GM19438 (cell line): ENCODE measurements around the gene RAB3A.
A peak's percentile ranks its signal among the peaks of the same experiment; 100 is the strongest.

ENCODE experiments used
- ATAC-seq: cut with Tn5 transposase; IDR thresholded peaks from one replicate; pipeline ENCODE4 v1.9.1; 2021; ENCODE audit warnings: low read depth; ENCODE audit not compliant: unreplicated experiment

Gene RAB3A

DNA sequence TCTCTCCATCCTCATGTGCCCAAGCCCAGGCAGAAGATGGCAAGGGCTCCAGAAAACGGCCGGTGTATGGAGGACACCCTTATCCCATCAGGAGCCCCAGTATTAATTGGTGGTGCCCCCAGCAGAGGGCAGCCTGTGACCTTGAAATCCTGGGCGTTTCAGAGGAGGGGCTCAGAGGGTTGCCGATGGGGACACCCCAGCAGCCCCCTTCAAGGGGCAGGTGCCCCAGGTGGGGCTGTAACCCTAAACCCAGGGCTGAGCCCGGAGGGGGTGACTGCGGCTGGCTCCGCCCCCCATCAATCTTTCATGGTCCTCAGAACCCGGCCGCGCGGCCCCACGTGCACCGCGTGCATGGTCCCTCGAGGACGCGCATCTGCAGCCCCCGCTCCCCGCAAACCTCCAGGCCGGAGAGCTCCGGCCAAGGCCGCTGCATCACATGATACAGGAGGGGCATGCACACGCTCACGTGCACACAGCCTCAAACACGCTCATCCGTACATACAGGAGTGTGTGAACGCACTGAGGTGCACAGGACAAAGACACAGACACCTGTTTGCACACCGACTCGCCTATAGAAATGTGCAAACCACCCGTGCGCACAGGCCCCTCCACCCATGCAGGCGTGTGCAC, 949 bp downstream of the RAB3A start:
- ATAC-seq = no peak

DNA sequence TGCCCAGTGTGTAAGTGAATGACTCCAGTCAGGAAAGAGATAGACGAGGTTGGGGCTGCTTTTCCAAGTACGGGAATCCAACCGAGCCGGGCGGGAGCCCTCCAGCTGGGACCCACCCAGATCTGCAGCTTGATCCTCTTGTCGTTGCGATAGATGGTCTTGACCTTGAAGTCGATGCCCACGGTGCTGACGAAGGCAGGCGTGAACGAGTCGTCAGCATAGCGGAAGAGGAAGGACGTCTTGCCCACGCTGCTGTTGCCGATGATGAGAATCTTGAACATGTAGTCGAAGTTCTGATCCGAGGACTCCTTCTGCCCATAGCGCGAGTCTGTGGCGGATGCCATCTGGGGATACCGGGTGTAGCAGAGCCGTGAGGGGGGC, 1.5 kb downstream of the RAB3A start:
- no peak for ATAC-seq

DNA sequence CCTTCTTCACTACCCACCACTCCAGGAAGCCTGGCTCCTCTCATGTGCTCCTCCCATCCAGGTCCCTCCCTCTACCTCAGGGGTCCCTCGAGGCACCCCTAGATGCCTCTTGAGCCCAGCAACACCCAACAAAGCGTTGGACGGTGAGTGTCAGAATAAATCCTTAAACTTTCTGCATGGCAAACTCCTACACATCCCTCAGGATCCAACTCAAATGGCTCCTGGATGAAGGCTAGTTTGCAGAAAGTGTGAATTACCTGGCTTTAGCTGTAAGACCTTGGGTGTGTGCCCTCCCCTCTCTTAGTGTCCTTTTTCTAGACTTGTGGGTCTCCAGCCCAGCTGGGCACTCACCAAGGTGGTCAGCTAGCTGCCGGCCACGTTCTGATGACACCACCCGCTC, 5.5 kb downstream of the RAB3A start:
- no peak for ATAC-seq

DNA sequence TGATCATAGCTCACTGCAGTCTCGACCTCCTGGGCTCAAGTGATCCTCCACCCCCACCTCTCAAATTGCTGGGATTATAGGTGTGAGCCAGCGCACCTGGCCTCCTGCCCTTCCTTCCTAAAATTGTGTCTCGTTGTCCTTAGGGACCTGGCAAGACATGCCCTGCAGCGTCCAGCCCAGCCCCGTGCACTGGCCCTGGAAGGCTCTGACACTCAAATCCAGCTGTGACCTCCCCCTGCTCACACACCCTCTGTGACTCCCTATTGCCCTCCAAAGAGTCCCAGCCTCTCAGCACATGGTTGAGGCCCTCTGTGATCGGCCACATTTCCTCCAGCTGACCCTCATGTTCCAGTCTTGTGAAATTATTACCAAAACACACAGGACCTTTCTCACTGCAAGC, 5.9 kb downstream of the RAB3A start:
- no peak for ATAC-seq

DNA sequence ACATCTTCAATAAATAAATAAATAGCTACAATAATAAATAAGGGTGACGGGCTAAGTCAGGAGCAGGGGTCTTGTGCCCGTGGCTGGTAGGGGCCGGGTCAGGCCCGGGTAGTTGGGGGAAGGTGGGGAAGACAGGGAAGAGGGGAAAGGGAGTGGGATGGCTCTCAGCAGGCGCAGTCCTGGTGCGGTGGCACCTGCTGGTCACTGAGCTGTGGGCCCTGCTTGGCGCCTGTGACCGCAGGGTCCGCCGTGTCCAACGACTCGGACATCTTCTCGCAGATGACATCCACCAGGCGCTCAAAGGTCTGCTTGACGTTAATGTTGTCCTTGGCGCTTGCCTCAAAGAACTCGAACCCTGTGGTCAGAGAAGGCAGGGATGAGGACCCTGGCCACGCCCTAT, 6.5 kb downstream of the RAB3A start:
- ATAC-seq = no peak

DNA sequence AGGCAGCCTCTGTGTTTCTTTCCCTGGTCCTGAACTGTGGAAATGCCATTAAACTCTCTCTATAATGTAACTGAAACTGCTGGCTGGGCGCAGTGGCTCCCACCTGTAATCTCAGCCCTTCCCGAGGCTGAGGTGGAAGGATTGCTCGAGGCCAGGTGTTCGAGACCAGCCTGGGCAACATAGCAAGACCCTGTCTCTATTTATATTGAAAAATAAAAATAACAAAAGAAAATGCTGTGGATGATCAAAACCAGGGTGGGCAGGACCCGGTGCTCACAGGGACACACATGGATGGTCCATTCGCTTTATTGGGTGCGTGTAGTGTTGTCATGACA, 7.4 kb downstream of the RAB3A start:
- ATAC-seq = no peak

DNA sequence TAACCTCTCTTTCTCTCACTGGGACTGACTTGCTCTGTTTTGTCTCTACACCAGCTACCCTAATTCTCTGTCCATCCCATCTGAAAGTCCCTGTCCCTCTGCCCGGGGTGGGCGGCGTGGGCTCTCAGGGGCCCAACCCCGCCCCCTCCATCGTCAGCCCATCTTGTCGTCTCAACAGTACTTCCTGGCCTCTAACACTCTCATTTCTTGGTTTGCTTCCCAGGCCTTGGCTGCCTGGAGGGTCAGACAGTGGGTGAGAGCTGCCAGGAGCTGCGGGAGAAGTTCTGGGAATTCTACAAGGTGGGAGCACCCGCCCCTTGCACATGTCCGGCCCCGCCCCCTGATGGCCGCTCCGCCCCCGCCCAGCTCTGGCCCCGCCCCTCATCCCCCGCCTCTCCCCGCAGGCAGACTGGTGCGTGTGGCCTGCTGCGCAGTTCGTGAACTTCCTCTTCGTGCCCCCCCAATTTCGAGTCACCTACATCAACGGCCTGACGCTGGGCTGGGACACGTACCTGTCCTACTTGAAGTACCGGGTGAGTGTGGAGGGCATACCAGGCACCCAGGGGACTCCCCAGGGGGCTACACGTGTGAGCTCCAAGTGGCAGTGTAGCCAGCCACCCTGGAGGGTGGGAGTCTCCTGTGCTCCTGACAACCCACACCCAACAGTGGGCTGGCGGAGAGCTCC, 9.1 kb downstream of the RAB3A start:
- ATAC-seq = no peak

DNA sequence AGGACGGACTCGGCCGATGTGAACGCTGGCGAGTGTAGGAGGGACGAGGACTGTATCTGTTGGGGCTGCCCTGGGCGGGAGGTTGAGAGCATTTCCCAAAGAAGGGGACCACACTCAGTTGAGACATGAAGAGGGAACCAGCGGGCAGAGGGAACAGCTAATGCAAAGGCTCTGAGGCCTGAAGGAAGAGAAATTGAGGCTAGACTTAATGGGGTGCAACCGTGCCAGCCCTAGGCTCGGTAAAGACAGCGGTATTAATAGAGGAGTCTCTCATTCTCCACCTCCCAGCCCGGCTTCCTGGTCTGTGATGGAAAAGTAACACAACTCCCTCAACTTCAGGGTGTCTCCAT, 9.7 kb downstream of the RAB3A start:
- ATAC-seq = no peak

DNA sequence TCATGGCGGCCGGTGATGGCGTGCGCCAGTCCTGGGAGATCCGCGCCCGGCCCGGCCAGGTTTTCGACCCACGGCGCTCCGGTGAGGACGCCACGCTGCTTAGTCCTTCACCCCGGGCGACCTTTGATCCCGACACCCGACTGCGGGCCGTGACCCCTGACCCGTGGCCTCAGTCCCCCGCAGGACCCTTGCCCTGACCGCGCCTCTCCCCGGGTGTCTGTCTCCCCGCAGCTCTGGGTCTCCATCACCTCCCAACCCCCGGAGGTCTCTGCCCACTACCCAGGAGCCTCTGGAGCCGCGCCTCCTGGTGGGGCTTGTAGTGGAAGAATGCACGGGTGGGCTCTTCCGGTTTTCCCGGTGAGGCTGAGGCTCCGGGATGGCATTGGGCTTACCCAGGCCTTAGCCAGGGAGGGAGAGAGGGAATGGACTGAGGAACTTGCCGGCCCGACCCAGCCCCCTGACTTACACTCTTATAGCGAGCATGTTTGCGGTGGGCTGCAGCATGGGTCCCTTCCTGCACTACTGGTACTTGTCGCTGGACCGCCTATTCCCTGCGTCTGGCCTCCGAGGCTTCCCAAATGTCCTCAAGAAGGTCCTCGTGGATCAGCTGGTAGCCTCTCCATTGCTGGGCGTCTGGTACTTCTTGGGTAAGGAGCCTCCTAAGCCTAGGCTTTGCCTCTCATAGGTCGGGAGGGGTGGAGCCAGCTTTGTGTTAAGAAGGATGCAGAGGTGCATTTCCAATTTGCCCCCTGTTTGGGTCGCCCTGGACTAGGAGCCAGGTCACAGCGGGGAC, 10.3 kb downstream of the RAB3A start:
- no peak for ATAC-seq

DNA sequence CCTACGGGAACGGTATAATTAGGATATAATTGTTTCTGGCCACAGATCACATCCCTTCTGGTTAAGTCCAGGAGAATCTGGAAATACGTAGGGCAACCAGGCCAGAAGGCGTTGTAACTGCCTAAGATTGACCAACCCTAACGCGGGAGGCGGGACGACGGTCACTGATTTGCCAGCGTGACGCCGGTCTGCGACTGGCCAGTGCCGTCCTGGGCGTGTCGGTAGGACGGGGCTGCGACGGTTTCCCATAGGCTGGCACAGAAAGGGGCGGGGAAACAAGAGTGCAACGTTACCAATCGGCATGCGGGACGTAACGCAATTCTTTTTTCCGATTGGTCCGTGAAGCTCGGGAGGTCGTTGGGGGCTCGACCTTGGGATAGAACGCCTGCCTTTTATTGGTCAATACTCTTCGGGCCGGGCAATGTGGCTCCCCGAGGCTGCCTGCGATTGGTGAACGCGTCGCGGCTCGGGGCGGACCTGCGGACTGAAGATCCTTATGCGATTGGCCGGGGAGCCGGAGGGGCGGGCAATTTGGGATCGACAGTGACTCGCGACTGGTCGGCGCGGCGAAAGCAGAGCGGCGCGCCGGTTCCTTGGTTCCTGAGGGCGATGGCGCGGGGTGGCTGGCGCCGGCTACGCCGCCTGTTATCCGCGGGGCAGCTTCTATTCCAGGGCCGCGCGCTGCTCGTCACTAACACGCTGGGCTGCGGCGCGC, 11.0 kb downstream of the RAB3A start, which contains the start of gene MPV17L2:
Gene MPV17L2 (plus strand): TSS at position 546 of the 715 bp plus-strand sequence. CDS start 64 bp downstream, at position 610.
- ATAC-seq = peak; percentile 71

DNA sequence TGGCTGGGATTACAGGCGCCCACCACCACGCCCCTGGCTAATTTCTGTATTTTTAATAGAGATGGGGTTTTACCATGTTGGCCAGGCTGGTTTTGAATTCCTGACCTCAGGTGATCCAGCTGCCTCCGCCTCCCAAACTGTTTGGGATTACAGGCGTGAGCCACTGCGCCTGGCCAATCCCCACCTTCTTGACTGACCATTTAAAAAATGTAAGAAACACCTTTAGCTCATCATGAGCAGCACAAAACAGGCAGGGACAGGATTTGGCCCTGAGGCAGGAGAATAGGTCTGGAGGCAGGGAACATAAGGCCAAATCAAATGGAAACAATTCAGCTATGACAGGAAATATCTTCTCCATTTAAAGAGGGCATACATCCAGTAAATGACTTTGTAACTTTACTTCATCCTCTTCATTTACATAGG, 12.2 kb downstream of the RAB3A start:
- no peak for ATAC-seq

DNA sequence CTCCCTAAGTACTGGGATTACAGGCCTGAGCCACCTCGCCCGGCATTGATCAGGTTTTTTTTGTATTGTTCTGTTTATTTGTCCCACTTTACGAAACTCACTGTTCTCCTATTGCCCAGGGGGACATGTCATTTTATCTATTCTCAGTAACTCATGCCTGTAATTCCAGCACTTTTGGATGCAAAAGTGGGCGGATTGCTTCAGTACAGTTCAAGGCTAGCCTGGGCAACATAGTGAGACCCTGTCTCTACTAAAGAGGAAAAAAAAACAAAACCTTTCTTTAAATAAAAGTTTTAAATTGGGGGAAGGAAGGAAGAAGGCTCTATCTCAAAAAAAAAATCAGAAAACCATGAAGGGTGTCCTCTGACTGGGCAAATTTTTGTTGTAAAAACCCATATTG, 13.6 kb downstream of the RAB3A start:
- no peak for ATAC-seq

DNA sequence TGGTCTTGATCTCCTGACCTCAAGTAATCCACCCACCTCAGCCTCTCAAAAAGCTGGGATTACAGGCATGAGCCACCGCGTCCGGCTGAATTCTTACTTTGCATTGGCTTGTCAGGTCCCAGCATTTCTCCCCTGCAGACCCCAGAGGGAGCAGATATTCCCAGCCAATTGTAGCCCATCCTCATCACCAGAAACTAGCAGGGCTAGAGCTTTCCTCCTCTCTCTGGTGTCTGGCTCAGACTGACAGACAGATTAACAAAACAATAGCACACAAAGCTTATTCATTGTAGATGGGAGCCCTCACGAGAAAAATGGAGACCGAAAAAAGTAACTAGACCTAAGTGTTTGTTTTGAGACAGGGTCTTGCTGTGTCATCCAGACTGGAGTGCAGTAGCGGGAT, 18.3 kb downstream of the RAB3A start:
- ATAC-seq = no peak

DNA sequence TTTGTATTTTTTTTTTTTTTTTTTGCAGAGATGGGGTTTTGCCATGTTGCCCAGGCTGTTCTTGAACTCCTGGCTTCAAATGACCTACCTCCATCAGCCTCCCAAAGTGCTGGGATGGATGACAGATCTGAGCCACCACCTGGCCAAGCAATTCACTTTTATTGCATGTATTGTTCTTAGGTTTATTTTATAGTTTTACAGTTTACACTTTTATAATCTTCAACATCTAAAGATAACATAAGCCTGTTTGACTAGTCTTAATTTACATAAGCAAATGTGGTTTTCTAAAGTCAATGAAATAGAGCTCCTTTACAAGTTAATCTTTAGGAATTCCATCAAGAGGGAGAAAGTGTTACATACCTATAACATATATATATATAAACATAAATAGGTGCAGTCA, 20.3 kb downstream of the RAB3A start:
- ATAC-seq = no peak

DNA sequence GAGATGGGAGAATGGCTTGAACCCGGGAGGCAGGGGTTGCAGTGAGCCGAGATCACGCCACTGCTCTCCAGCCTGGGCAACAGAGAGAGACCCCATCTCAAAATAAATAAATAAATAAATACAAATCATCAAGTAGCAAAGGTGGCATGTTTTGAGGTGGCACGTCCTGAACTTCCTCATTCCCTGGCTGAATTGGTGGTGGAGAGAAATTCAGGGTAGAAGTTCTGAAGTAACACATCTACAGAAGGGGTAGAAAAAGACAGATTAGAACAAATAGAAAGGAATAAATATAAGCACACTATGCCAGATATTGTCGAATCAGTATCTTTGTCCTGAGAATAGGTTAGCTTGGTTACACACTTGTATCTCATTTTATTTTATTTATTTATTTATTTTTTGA, 23.9 kb downstream of the RAB3A start:
- no peak for ATAC-seq

DNA sequence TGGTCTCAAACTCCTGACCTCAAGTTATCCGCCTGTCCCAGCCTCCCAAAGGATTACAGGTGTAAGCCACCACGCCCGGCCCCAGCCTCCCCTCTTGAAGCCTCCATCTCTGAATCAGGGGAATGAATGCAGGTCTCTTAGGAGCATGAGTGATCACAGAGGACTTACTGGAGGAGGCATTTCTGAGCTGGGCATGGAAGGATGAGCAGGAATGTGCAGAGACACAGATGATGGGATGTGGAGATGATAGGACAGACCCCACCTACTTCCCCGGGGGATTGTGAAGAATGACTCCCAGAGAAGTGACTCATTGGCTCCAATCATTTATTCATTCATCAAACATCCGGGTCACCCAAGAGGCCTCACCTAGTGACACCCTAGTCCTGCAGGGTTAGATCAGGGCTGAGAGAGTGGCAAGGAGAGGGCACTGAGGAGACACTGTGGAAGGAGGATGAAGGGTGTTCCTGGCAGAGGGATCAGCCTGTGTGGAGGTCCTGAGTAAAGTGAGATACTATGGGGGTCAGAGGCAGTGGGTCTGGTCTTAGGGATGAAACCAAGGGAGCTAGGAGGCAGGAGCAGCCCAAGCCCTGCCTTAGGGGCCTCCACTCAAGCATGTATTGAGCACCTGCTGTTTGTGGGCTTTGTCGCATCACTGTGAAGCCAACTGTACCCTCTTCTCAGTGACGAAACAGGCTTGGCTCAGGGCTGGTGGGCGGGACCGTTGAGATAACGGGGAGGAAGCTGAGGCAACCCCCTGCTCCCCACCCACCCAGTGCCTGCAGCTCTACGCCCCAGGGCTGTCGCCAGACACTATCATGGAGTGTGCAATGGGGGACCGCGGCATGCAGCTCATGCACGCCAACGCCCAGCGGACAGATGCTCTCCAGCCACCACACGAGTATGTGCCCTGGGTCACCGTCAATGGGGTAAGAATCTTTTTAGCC, 27.2 kb downstream of the RAB3A start:
- ATAC-seq = no peak

DNA sequence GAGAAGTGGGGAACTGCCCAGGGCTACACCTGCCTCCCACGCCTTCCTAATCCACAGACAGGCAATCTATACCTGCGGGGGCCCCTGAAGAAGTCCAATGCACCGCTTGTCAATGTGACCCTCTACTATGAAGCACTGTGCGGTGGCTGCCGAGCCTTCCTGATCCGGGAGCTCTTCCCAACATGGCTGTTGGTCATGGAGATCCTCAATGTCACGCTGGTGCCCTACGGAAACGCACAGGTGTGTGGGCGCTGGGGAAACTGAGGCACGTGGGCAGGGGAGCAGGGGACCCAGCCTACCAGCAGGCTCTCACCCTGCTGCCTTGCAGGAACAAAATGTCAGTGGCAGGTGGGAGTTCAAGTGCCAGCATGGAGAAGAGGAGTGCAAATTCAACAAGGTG, 28.9 kb downstream of the RAB3A start:
- ATAC-seq = no peak

DNA sequence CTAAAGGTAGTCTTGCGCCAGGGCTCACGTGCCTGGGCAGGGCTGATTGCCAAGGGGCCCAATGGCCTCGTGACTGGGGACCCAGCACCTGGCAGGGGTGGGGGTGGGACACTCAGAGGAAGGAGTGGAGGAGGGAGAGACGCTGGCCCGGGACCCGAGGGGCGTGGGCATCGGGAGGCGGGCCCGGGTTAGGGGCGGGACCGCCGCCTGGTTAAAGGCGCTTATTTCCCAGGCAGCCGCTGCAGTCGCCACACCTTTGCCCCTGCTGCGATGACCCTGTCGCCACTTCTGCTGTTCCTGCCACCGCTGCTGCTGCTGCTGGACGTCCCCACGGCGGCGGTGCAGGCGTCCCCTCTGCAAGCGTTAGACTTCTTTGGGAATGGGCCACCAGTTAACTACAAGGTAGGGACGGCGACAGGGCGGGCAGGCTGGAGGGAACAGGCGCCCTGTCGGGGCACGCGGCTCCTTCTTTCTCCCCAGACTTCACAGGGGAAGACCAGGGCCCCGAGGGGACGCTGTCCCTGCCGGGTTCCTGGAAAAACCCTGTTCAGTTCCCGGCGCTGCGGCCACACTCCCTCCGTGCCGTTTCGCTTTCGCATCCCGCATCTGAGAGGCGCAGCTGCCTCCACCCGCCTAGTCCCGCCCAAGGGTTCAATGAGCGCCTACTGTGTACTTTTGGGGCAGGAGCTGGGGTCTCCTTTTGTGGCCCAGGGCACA, 30.1 kb downstream of the RAB3A start, which contains the start of gene IFI30:
Gene IFI30 (plus strand): TSS at position 242 of the 717 bp plus-strand sequence. CDS start 29 bp downstream, at position 271.
- peak; percentile 47 for ATAC-seq

DNA sequence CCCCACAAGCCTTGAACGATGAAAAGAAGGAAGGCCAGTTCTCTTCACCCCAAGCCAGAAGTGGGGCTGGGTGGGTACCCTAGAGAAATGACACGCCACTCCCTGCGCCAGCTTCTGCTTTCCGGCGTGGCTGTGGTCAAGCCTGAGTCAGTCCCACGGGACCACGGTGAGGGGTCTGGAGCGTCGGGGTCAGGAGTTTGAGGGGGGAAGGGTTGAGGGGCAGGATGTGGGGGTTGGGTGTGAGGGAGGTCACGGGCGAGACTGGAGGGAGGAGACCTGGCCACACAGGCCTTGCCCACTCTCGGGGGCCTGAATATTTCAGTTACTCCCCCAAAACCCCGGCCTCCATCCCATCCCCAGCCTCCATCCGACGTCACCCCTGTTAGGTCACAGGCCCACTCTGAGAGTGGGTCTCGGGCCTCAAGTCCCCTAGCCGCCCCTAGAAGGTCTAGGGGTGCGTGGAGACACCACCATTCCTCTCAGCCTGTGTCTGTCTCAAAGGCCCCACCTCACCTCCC, 30.7 kb downstream of the RAB3A start:
- ATAC-seq = peak; percentile 14
